A549 (cell line): ENCODE results near the gene PRDM10.

ENCODE experiments used
- EP300 ChIP-seq, 2 experiments: fragments of >200 bp; sonication (Bioruptor Twin); formaldehyde crosslinking; IDR thresholded peaks; 2 replicates in 1 of 2; 3 replicates in 1 of 2; pipeline ENCODE4 v1.6.1; 2016 to 2017
- KDM1A ChIP-seq: fragments of 200-600 bp; sonication (generic); IDR thresholded peaks from 2 replicates; pipeline ENCODE4 v1.6.1; 2016; ENCODE audit warnings: low read depth, mild to moderate bottlenecking
- KDM5A ChIP-seq: fragments of 200-600 bp; sonication (generic); IDR thresholded peaks from 2 replicates; pipeline ENCODE4 v1.6.1; 2016; ENCODE audit warnings: antibody characterized with exemption, mild to moderate bottlenecking
- MAX ChIP-seq: IDR thresholded peaks from 2 replicates; pipeline ENCODE4 v1.6.1; 2012
- POLR2A ChIP-seq: IDR thresholded peaks from 2 replicates; pipeline ENCODE4 v1.6.1; 2012; ENCODE audit warnings: mild to moderate bottlenecking, low read length
- RARB ChIP-seq: fragments of 250-450 bp; sonication (Bioruptor Pico); IDR thresholded peaks from 2 replicates; pipeline ENCODE4 v1.8.0; 2021; ENCODE audit warnings: mild to moderate bottlenecking, moderate library complexity
- RCOR1 ChIP-seq: fragments of 150-350 bp; IDR thresholded peaks from 2 replicates; pipeline ENCODE4 v1.6.1; 2014; ENCODE audit warnings: antibody characterized with exemption, low read length, low read depth
- REST ChIP-seq: fragments of 200-600 bp; sonication (generic); IDR thresholded peaks from 2 replicates; pipeline ENCODE4 v1.6.1; 2016; ENCODE audit warnings: antibody characterized with exemption, mild to moderate bottlenecking, moderate library complexity
- TP53 ChIP-seq: fragments of 250-450 bp; sonication (Bioruptor Pico); IDR thresholded peaks from 2 replicates; pipeline ENCODE4 v1.5.0; 2021; ENCODE audit warnings: mild to moderate bottlenecking, moderate library complexity
- USF2 ChIP-seq: fragments of 450-650 bp; IDR thresholded peaks from 2 replicates; pipeline ENCODE4 v1.6.1; 2014; ENCODE audit warnings: antibody characterized with exemption
- TF ChIP-seq, protein P1 (sequence below): IDR thresholded peaks from 2 replicates; pipeline ENCODE4 v1.6.1; 2012
- TF ChIP-seq, protein P2 (sequence below): fragments of >200 bp; sonication (Bioruptor Twin); formaldehyde crosslinking; IDR thresholded peaks from 3 replicates; pipeline ENCODE4 v1.5.1; 2016

DNA sequence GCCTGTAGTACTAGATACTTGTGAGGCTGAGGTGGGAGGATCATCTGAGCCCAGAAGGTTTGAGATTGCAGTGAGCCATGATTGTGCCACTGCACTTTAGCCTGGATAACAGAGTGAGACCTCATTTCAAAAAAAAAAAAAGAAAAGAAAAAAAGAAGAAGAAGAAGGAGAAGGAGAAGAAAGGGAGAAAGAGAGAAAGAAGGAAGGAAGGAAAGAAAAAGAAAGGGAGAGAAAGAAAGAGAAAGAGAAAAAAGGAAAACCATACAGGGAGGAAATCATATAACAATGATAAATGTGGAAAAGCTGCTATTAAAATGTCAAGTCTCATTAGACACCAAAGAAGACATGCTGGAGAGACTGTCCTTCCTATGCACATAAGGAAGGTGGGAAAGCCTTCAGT is 5.7 kb upstream of the PRDM10 start:
- TF ChIP-seq RCOR1, result no peak
- TF ChIP-seq, protein P1, sequence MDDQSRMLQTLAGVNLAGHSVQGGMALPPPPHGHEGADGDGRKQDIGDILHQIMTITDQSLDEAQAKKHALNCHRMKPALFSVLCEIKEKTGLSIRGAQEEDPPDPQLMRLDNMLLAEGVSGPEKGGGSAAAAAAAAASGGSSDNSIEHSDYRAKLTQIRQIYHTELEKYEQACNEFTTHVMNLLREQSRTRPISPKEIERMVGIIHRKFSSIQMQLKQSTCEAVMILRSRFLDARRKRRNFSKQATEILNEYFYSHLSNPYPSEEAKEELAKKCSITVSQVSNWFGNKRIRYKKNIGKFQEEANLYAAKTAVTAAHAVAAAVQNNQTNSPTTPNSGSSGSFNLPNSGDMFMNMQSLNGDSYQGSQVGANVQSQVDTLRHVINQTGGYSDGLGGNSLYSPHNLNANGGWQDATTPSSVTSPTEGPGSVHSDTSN, result no peak
- TF ChIP-seq KDM1A, result no peak
- TF ChIP-seq USF2, result no peak
- TF ChIP-seq, protein P2, sequence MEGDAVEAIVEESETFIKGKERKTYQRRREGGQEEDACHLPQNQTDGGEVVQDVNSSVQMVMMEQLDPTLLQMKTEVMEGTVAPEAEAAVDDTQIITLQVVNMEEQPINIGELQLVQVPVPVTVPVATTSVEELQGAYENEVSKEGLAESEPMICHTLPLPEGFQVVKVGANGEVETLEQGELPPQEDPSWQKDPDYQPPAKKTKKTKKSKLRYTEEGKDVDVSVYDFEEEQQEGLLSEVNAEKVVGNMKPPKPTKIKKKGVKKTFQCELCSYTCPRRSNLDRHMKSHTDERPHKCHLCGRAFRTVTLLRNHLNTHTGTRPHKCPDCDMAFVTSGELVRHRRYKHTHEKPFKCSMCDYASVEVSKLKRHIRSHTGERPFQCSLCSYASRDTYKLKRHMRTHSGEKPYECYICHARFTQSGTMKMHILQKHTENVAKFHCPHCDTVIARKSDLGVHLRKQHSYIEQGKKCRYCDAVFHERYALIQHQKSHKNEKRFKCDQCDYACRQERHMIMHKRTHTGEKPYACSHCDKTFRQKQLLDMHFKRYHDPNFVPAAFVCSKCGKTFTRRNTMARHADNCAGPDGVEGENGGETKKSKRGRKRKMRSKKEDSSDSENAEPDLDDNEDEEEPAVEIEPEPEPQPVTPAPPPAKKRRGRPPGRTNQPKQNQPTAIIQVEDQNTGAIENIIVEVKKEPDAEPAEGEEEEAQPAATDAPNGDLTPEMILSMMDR, result no peak
- TF ChIP-seq EP300 (IDR thresholded peaks at IDR 0.05), result no peak
- no peak for TF ChIP-seq KDM5A
- no peak for TF ChIP-seq POLR2A
- TF ChIP-seq REST, result no peak
- no peak for TF ChIP-seq MAX
- no peak for TF ChIP-seq RARB (CRISPR knock-in tag)
- TF ChIP-seq TP53 (CRISPR knock-in tag), result no peak
